Measurements from ENCODE around the gene ETNK2. TPM values are rescaled to one million over a fixed set of nuclear protein-coding genes. Genes with fewer than 3 reads are reported as not detected.

The ETNK2 gene
- total RNA-seq, 2 experiments from 2014 or later = 1.9 TPM; not detected in 1

DNA sequence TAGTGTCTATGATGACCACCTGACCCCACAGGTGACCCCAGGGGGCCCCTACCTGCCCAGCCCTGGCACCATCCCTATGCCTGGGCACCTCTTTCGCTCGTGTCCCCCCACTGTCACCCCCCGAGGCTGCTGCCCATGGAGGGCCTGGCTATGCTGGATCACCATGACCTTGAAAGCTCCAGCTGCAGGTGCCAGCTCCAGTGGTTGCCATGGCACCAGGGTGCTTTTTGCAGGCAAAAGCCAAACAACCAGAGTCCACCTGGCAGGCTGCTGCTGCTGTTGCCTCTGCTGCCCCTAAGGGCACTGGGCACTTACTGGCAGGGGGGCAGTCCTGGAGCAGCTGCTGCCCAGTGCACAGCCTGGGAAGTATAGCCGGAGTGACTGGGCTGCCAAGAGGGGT lies 21.7 kb downstream of the ETNK2 start:
- Histone ChIP-seq H3K4me2 (ENCODE audit: low read length) (no peak overlapping the region), H3K36me3 (ENCODE audit: insufficient read depth, low read length) (no peaks in the 10 kb centered on the region), H4K20me1 (ENCODE audit: insufficient read depth, low read length) (no peaks in the 10 kb centered on the region), H3K9me2 (ENCODE audit: insufficient read depth, low read length) (no peaks in the 10 kb centered on the region), H3K27ac (ENCODE audit: low read depth, low read length, poor library complexity, severe bottlenecking) (no peak overlapping the region), H3K9me3 (ENCODE audit: low read length) (no peaks in the 10 kb centered on the region), H3K4me3 (ENCODE audit: low read depth, low read length, poor library complexity, severe bottlenecking) (no peak overlapping the region), H3K4me1 (ENCODE audit: insufficient read depth, low read length, poor library complexity, severe bottlenecking) (peaks cover 4% of the 10 kb centered on the region), H2AFZ (ENCODE audit: low read length) (no peak overlapping the region), H3K79me2 (ENCODE audit: insufficient read depth, low read depth, low read length) (no peaks in the 10 kb centered on the region)
- no peak for DNase-seq (ENCODE audit: low spot score)
- BruUV-seq (replicated peaks) = no TSS peak
- intact Hi-C loops (cut with micrococcal nuclease; ENCODE audit: unreplicated experiment) = no loop called here
- ChIA-PET POLR2A (interaction anchor here (0.7 to 1.8 kb wide), 2 partner anchors 256 to 258 kb away, joined by 3 to 6 read pairs; no protein-coding TSS in a partner anchor), CTCF (ENCODE audit: unreplicated experiment) (interaction anchor here (1.6 kb wide), 1 partner anchor 259 kb away, joined by 7 read pairs; no protein-coding TSS in a partner anchor)
- TF ChIP-seq, protein P1, sequence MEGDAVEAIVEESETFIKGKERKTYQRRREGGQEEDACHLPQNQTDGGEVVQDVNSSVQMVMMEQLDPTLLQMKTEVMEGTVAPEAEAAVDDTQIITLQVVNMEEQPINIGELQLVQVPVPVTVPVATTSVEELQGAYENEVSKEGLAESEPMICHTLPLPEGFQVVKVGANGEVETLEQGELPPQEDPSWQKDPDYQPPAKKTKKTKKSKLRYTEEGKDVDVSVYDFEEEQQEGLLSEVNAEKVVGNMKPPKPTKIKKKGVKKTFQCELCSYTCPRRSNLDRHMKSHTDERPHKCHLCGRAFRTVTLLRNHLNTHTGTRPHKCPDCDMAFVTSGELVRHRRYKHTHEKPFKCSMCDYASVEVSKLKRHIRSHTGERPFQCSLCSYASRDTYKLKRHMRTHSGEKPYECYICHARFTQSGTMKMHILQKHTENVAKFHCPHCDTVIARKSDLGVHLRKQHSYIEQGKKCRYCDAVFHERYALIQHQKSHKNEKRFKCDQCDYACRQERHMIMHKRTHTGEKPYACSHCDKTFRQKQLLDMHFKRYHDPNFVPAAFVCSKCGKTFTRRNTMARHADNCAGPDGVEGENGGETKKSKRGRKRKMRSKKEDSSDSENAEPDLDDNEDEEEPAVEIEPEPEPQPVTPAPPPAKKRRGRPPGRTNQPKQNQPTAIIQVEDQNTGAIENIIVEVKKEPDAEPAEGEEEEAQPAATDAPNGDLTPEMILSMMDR (conservative IDR thresholded peaks at IDR 0.05; ENCODE audit: low read length) = no peak
- TF ChIP-seq EZH2phosphoT487 (IDR thresholded peaks at IDR 0.05; ENCODE audit: borderline replicate concordance, low read depth, low read length) = no peak

DNA sequence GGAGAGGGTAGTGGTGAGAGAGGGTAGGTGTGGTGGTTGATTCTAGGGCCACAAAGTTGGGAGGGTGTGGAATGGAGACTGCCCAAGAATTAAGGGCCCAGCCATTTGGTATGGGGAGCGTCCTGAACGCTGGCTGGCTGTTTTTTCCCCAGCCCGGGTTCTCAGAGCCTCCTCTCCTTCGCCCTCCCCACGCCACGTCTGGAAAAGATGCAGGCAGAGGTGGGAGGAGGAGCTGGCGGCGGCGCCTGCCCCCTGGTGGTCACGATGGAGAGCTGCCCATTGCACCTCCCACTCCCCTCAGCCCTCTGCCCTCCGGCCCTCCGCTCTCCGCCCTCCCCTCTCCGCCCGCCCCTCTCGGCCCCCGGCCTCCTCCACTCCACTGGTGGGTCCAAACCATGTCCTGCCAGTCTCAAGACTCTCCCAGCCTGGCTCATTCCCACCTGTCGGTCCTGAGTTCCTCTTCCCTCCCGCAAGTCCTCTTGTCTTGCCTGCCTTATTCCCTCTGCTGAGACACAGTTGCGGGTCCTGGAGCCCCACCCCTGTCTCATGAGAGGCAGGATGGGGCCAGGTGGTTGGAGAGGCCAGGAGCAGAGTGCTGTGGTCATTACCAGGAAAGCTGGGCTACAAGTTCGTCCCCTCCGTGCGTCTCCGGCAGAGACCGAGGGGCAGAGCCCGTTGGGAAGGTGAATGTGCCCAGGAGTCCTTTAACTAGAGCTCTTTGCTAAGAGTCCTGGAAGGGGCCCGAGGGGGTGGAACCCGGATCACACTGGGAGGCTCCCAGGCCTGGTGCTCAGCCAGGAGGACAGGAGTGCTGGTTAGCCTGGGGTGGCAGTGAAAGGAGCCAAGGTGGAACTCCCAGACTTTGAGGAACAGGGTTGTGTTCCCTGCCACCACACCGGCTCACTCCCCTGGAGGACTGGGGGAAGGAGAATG lies 22.6 kb downstream of the ETNK2 start:
- BruUV-seq (replicated peaks) = no TSS peak
- CTCF ChIA-PET (ENCODE audit: unreplicated experiment) = interaction anchor here (0.9 to 1.8 kb wide), 7 partner anchors 14 to 268 kb away, joined by 3 to 9 read pairs (median 7); partner anchors contain the start of gene SNRPE
- Histone ChIP-seq H3K4me1 (ENCODE audit: insufficient read depth, low read length, poor library complexity, severe bottlenecking) (peaks cover 4% of the 10 kb centered on the region), H3K9me3 (ENCODE audit: low read length) (no peaks in the 10 kb centered on the region), H3K9me2 (ENCODE audit: insufficient read depth, low read length) (no peaks in the 10 kb centered on the region), H3K4me2 (ENCODE audit: low read length) (peak overlapping the region; percentile 44), H3K4me3 (ENCODE audit: low read depth, low read length, poor library complexity, severe bottlenecking) (no peak overlapping the region), H4K20me1 (ENCODE audit: insufficient read depth, low read length) (no peaks in the 10 kb centered on the region), H2AFZ (ENCODE audit: low read length) (peak overlapping the region; percentile 33), H3K27ac (ENCODE audit: low read depth, low read length, poor library complexity, severe bottlenecking) (no peak overlapping the region), H3K79me2 (ENCODE audit: insufficient read depth, low read depth, low read length) (no peaks in the 10 kb centered on the region), H3K36me3 (ENCODE audit: insufficient read depth, low read length) (no peaks in the 10 kb centered on the region)
- TF ChIP-seq EZH2phosphoT487 (IDR thresholded peaks at IDR 0.05; ENCODE audit: borderline replicate concordance, low read depth, low read length) = no peak
- TF ChIP-seq, protein P1 (conservative IDR thresholded peaks at IDR 0.05; ENCODE audit: low read length) = peak; percentile 88
- POLR2A ChIA-PET = interaction anchor here (0.6 to 1.8 kb wide), 3 partner anchors 255 to 264 kb away, joined by 3 to 6 read pairs (median 3); no protein-coding TSS in a partner anchor
- intact Hi-C loops (cut with micrococcal nuclease; ENCODE audit: unreplicated experiment) = loop anchor here (1.0 to 5.0 kb wide), 4 partner anchors 64 to 502 kb away; partner anchors contain the start of genes ATP2B4 and SNRPE
- peak; percentile 70 for DNase-seq (ENCODE audit: low spot score)

Data from OCI-LY7 (cell line).